Immature natural killer cell (primary cell): ENCODE results near the gene PINLYP. TPM values are rescaled to one million over a fixed set of nuclear protein-coding genes. Genes with fewer than 3 reads are reported as not detected.

Experiments used
- DNase-seq, 3 donors: peaks; one replicate each; pipeline ENCODE4 v3.0.0; 2022; ENCODE audit warnings: mixed read lengths in 1 of 3
- H3K27ac Mint-ChIP-seq, 6 donors: one replicate each; pipeline ENCODE4 v1.8.0; 2020; ENCODE audit warnings: mixed read lengths in 6 of 6, mild to moderate bottlenecking in 5 of 6, inconsistent platforms in 4 of 6, moderate library complexity in 3 of 6
- H3K27me3 Mint-ChIP-seq, 3 donors: one replicate each; pipeline ENCODE4 v1.8.0; 2020 to 2021; ENCODE audit warnings: low read depth in 3 of 3, mild to moderate bottlenecking in 3 of 3, mixed read lengths in 3 of 3, moderate library complexity in 3 of 3, inconsistent platforms in 1 of 3
- H3K36me3 Mint-ChIP-seq, 3 donors: one replicate each; pipeline ENCODE4 v1.8.0; 2020; ENCODE audit warnings: mixed read lengths in 3 of 3, inconsistent platforms in 2 of 3, mild to moderate bottlenecking in 2 of 3
- H3K4me1 Mint-ChIP-seq, 2 donors: one replicate each; pipeline ENCODE4 v1.8.0; 2020; ENCODE audit warnings: inconsistent platforms in 2 of 2, mild to moderate bottlenecking in 2 of 2, mixed read lengths in 2 of 2, moderate library complexity in 1 of 2
- H3K4me3 Mint-ChIP-seq, 5 donors: one replicate each; pipeline ENCODE4 v1.8.0; 2020; ENCODE audit warnings: mild to moderate bottlenecking in 5 of 5, mixed read lengths in 5 of 5, inconsistent platforms in 3 of 5, moderate library complexity in 3 of 5
- H3K9me3 Mint-ChIP-seq, 6 donors: one replicate each; pipeline ENCODE4 v1.8.0; 2020; ENCODE audit warnings: mild to moderate bottlenecking in 6 of 6, mixed read lengths in 6 of 6, inconsistent platforms in 4 of 6, moderate library complexity in 3 of 6
- polyA plus RNA-seq, 3 donors: library from polyadenylated mRNA; unstranded; fragments of 300-500 nt; fragmentation: Illumina TruSeq; gene quantifications; one replicate each; pipeline ENCODE4 v1.2.3, GENCODE V29; 2021

PINLYP gene
- polyA plus RNA-seq: 1 to 10 TPM in 1 of 3 donors, under 1 TPM in 1, not detected in 1; 0.61 to 3.9 TPM

DNA sequence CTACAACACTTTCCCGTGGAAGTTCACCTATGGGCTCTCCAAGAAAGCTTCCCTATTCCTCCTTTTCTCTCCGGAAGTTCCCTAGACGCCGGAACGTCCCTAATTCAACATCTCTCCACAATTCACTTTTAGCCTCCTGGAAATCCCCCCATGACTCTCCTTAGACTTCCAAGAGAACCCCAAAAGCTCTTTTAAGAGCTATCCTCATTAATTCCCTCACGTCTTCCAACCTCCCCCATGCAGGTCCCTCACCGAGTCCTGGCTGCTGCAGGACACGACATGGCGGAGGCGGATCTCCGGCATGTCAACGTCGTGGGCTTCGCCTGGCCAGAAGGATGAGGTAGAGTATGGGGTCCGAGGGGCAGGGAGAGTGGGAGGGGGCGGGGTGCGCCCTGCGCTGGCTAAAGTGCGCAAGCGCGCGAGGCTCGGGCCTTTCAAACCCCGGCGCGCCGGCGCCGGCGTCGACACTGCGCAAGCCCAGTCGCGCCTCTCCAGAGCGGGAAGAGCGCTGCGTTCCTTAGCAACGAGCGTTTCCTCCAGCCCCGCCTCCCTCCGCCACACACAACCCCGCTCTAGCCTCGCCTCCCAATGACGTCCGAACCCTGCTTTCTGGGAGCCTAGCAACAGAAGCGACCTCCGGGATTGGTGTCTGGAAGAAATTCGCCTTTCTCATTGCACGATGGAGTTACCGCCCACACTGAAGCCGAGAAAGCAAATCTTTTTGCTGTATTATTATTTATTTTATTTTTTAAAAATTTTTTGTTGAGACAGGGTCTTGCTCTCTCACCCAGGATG is at the start of gene PINLYP, which contains the start of gene XRCC1:
TSS of gene PINLYP (plus strand) at position 646 of the 795 bp plus-strand sequence. CDS start 1,391 bp downstream, outside the sequence.
TSS of gene XRCC1 (minus strand) at position 372 of the 795 bp plus-strand sequence. CDS start at position 303, 69 bp downstream.
- peaks cover 45 to 47% of the 10 kb centered on the region in 2 donors for H3K4me1 Mint-ChIP-seq
- peak within 1 kb of the TSS; percentile 96 to 97 (median 96) for H3K4me3 Mint-ChIP-seq
- H3K27me3 Mint-ChIP-seq: peaks cover 9 to 17% (median 15%) of the 10 kb centered on the region in 3 donors
- peaks cover 0 to 5% (median 0%) of the 10 kb centered on the region in 3 donors for H3K36me3 Mint-ChIP-seq
- H3K9me3 Mint-ChIP-seq: no peaks in the 10 kb centered on the region
- peak within 1 kb of the TSS; percentile 97 to 99 (median 98) for H3K27ac Mint-ChIP-seq
- peak; percentile 94 to 97 (median 96) for DNase-seq

DNA sequence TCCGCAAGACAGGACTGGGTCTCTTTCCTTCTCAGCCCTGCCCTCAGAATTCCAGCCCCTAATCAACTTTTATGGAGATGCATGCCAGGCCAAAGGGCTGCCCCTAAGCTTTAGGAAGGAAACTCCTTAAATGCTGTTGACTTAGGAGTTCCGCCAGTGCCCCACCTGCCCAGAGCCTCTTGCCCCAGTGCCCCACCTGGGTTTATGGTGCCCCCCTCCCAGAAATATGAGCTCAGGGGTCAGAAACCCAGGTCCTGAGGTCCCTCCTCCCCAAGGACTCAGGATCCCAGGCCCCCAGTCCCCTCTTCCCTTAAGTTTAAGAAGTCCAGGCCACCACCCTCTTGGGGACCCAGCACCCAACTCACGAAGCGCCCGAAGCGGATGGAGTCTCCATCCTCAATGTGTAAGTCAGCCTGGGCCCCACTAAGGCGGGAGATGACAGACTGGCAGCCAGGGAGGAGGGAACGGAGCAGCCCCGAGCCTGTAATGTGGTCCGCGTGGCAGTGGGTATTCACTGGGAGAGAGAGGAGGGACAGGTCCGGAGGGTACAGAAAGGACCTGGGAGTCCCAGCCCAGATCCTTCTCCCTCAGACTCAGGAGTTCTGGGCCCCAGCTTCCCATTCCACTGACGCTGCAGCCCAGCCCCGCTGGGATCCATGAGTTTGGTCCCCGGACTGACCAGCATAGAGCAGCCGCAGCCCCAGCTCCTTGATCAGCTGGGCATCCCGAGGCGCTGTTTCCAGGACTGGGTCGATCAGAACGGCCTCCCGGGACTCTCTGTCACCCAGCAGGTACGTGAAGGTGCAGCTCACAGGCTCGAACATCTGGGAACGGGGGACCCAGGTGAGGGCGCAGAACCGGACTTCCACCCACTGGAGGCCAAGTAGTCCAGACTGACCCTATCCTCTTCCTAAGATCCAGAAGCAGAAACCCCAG is 49.5 kb upstream of the PINLYP start:
- peak overlapping the region; percentile 54 to 94 (median 88) for H3K27ac Mint-ChIP-seq
- DNase-seq: peak in 1 of 3 donors; percentile 10

DNA sequence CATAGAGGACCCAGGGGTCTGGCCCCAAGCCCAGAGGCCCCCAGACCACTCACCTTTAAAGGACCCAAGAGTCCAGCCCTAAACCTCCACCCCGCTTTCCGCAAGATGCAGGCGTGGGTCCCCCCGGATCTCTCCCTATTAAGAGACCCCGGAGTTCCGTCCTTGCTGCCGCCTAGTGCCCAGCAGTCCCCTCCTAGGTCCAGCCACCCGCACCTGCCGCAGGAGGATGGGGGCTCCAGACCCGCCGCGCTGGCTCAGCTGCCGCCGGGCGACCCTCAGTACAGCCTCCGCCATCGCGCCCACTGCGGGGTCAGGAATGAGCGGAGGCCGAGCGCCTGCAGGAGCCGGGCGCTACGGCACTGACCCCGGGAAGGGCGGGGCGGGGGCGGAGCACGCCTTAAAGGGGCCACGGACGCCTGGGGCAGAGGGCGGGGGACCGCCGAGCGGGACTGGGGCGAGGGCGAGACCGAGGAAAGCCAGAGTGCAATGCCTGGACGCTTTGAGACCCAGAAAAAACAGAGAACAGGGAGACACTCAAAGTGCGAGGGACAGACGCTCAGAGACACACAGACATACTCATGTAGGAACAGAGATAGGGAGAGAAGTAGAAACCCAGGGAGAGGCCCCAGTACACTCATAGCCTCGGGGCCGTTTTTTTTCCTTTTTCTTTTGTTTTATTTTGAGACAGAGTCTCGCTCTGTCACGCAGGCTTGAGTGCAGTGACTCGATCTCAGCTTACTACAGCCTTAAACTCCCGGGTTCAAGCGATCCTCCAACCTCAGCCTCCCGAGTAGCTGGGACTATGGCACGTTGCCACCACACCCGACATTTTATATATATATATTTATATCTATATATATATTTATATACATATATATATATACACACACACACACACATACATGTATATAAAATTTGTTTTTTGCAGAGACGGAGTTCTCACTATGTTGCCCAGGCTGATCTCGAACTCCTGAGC is 48.4 kb upstream of the PINLYP start, which contains the start of gene ETHE1:
TSS of gene ETHE1 (minus strand) at position 318 of the 976 bp plus-strand sequence. CDS start at position 294, 24 bp downstream.
- DNase-seq: peak; percentile 66 to 69 (median 68)
- peaks cover 0 to 4% (median 3%) of the 10 kb centered on the region in 3 donors for H3K36me3 Mint-ChIP-seq
- peaks cover 0 to 2% (median 0%) of the 10 kb centered on the region in 3 donors for H3K27me3 Mint-ChIP-seq
- H3K4me3 Mint-ChIP-seq: peak within 1 kb of the TSS; percentile 72 to 93 (median 80)
- H3K4me1 Mint-ChIP-seq: peaks cover 29 to 48% of the 10 kb centered on the region in 2 donors
- H3K27ac Mint-ChIP-seq: peak within 1 kb of the TSS; percentile 54 to 94 (median 90)
- no peaks in the 10 kb centered on the region for H3K9me3 Mint-ChIP-seq

More for the DNA sequence above, 49.5 kb upstream of the PINLYP start:
- peaks cover 27 to 47% of the 10 kb centered on the region in 2 donors for H3K4me1 Mint-ChIP-seq
- peak overlapping the region; percentile 72 to 93 (median 80) for H3K4me3 Mint-ChIP-seq
- peaks cover 0 to 2% (median 0%) of the 10 kb centered on the region in 3 donors for H3K27me3 Mint-ChIP-seq
- H3K9me3 Mint-ChIP-seq: no peaks in the 10 kb centered on the region
- H3K36me3 Mint-ChIP-seq: peaks cover 0 to 4% (median 3%) of the 10 kb centered on the region in 3 donors

DNA sequence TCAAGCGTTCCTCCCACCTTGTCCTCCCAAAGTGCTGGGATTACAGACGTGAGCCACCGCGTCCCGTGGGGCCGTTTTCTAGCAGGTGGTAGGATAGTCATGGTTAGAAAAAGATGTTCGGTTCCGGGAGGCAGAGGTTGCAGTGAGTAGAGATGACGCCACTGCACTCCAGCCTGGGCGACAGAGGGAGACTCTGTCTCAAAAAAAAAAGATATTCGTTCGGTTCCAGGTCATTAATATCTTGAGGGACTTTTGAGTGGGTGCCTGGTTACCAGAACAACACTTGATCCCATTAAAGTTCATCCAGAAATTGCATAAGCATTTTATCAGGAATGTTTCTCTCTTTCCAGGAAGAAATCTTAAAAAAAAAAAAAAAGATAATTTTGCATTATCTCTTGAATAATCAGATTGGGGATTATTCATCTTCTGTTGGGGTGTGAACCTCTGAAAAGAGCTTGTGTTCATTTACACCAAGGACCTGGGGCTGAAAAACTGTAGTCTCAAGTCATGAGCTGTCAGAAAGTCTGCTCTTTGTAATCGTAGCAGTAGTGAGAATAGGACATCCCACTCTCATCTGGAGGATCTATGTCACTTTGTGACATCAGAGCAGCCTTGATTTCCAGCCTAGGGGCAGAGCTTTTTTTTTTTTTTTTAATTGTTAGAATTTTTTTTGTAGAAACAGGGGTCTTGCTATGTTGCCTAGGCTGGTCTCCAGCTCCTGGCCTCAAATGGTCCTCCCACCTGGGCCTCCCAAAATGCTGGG is 47.6 kb upstream of the PINLYP start:
- peaks cover 36 to 52% of the 10 kb centered on the region in 2 donors for H3K4me1 Mint-ChIP-seq
- H3K27me3 Mint-ChIP-seq: peaks cover 2 to 8% (median 7%) of the 10 kb centered on the region in 3 donors
- H3K4me3 Mint-ChIP-seq: peak overlapping the region in 2 of 5 donors; percentile 33 to 48
- DNase-seq: no peak
- H3K36me3 Mint-ChIP-seq: peaks cover 0 to under 1% (median 0%) of the 10 kb centered on the region in 3 donors
- H3K27ac Mint-ChIP-seq: peak overlapping the region in 1 of 6 donors; percentile 45
- no peaks in the 10 kb centered on the region for H3K9me3 Mint-ChIP-seq

DNA sequence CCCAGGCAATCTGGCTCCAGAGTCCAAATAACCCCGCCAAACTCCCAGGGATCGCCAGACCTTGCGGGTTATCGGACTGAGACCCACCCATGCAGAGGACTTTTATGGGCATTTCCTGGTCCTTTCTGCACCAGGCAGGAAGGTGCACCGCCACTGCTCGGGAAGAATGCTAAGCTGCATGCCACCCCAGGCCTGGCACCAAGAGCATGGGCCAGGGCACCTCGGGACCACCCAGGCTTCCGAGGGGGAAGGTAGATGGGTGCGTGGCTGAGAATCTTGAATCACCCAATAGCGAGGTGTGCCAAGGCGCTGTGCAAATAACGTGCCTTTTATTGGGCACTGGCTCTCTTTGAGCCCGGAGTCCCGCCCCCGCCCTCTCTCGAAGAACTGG is 43.0 kb upstream of the PINLYP start:
- Mint-ChIP-seq H3K27me3 (peaks cover 0 to 16% (median 7%) of the 10 kb centered on the region in 3 donors), H3K9me3 (no peaks in the 10 kb centered on the region), H3K27ac (peak overlapping the region; percentile 81 to 90 (median 88)), H3K36me3 (peaks cover 0 to 6% (median 0%) of the 10 kb centered on the region in 3 donors), H3K4me3 (peak overlapping the region; percentile 87 to 96 (median 94)), H3K4me1 (peaks cover 31 to 44% of the 10 kb centered on the region in 2 donors)
- no peak for DNase-seq

DNA sequence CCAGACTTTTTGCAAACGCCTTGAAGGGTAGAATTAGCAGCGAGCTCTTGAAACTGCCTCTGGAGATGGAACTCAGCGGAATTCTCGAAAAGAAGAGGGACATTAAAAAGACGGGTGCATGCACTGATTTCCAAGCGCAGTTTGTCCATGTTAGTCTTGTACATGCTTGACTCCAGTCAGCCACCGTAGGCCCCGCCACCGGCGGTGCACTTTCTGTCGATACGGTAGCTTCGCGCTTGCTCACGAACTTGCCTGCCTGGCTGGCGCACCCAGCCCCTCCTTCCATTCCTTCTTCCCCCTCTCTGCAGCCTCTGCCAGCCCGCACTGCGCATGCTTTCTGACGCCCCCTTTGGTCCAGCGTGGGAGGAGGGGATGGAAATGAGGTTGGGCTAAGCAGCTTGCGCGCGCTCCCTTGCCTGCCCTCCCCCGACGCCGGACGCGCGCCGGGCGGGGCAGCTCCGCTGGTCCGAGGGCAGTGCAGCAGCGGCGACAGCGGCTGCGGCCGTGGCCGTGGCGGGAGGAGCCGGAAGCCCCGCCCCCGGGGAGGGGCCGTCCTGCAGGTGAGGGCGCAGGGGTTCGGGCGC is 42.5 kb upstream of the PINLYP start, which contains the start of gene ZNF575:
TSS of gene ZNF575 (plus strand) at position 227 of the 584 bp plus-strand sequence. CDS start 1,235 bp downstream, outside the sequence.
- peak within 1 kb of the TSS; percentile 81 to 99 (median 97) for H3K27ac Mint-ChIP-seq
- H3K27me3 Mint-ChIP-seq: peaks cover 0 to 16% (median 7%) of the 10 kb centered on the region in 3 donors
- no peaks in the 10 kb centered on the region for H3K9me3 Mint-ChIP-seq
- H3K4me3 Mint-ChIP-seq: peak within 1 kb of the TSS; percentile 93 to 96 (median 95)
- peak; percentile 79 to 83 (median 82) for DNase-seq
- H3K4me1 Mint-ChIP-seq: peaks cover 31 to 39% of the 10 kb centered on the region in 2 donors
- H3K36me3 Mint-ChIP-seq: peaks cover 0 to 8% (median 0%) of the 10 kb centered on the region in 3 donors

DNA sequence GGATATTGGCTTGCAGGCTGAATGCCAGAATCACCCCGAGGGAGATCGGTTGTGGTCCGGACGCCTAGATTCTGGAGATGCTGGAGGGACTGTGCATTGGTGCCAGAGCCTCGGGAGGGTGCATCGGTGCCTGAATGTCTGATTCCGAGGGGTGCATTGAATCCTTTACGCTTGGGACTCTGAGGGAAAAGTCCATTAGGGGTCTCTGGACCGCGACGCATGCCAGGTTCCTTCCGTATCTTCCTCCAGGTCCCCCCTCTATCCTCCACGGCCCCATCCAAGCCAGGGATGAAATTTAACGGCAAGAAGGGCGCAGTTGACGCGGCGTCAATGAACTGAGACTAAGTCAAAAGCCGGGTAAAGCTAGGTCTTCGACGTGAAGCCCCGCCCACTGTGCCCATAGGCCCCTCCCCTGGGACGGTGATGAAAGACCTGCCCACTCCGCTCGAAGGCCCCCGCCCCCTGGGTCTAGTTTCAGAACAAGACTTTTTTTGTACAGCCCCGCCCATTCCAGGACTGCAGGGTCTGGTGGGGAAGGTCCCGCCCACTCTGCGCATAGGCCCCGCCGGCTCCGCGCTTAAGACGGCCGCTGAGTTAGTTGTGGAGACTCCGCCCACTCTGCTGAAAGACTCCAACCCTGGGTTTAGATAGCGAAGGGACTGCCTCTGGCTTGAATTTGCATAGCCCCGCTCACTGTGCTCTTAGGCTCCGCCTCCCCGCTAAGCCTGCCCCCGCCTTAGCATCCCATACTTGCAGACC is 41.9 kb upstream of the PINLYP start:
- Mint-ChIP-seq H3K27me3 (peaks cover 0 to 16% (median 7%) of the 10 kb centered on the region in 3 donors), H3K4me3 (peak overlapping the region; percentile 93 to 96 (median 95)), H3K4me1 (peaks cover 31 to 36% of the 10 kb centered on the region in 2 donors), H3K27ac (peak overlapping the region; percentile 81 to 99 (median 97)), H3K9me3 (no peaks in the 10 kb centered on the region), H3K36me3 (peaks cover 5 to 14% (median 5%) of the 10 kb centered on the region in 3 donors)
- DNase-seq: peak; percentile 92 to 96 (median 94)

DNA sequence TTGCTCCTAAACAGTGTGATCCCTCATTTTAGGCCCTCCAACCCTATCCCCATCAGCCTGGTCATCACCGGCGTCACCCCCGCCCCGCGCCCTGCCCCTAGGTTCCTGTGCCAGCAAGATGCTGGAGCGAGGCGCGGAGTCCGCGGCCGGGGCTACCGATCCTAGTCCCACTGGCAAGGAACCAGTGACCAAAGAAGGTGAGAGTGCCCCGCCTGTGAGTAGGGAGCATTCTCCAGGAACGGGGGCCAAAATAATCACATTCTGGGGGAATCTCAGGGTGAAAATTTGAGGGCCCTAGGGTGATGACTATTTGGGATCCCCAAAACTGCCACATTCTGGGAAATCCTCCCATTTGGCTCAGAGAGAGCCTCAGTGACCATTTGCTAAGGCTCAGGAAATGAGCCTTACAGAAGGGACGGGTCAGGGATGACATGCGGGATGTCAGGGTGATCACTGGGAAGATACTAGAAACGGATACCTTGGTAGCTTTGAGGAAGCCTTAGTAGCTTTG is 41.2 kb upstream of the PINLYP start:
- H3K27ac Mint-ChIP-seq: peak overlapping the region; percentile 81 to 99 (median 97)
- no peaks in the 10 kb centered on the region for H3K9me3 Mint-ChIP-seq
- H3K4me3 Mint-ChIP-seq: peak overlapping the region; percentile 93 to 96 (median 95)
- no peak for DNase-seq
- H3K27me3 Mint-ChIP-seq: peaks cover 0 to 16% (median 7%) of the 10 kb centered on the region in 3 donors
- peaks cover 11 to 20% (median 11%) of the 10 kb centered on the region in 3 donors for H3K36me3 Mint-ChIP-seq
- peaks cover 31 to 36% of the 10 kb centered on the region in 2 donors for H3K4me1 Mint-ChIP-seq

DNA sequence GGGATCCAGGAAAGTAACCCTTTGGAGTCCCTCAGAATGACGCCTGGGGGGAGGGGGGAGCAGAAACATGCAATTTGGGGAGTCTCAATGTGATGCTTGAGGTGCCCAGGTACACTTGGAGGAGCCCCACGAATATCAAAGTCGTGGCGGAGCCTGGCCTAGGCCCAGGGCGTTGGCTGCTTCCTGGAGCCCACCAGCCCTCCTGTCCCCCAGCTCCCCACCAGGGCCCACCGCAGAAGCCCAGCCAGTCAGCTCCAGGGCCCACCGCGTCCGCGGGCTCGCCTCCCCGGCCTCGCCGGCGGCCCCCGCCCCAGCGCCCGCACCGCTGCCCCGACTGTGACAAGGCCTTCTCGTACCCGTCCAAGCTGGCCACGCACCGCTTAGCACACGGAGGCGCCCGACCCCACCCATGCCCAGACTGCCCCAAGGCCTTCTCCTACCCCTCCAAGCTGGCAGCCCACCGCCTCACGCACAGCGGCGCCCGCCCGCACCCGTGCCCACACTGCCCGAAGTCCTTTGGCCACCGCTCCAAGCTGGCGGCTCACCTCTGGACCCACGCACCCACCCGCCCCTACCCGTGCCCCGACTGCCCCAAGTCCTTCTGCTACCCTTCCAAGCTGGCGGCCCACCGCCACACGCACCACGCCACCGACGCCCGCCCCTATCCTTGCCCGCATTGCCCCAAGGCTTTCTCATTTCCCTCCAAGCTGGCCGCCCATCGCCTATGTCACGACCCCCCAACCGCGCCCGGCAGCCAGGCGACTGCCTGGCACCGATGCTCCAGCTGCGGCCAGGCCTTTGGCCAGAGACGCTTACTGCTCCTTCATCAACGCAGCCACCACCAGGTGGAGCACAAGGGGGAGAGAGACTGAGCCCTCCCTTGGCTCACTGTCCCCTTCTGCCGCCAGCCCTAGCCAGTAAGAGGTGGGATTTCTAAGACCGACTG is 40.5 kb upstream of the PINLYP start:
- Mint-ChIP-seq H3K36me3 (peaks cover 12 to 24% (median 14%) of the 10 kb centered on the region in 3 donors), H3K27me3 (peaks cover 0 to 16% (median 7%) of the 10 kb centered on the region in 3 donors), H3K4me3 (peak overlapping the region in 4 of 5 donors; percentile 25 to 50 (median 42)), H3K4me1 (peaks cover 31 to 36% of the 10 kb centered on the region in 2 donors), H3K27ac (peak overlapping the region; percentile 53 to 99 (median 74)), H3K9me3 (no peaks in the 10 kb centered on the region)
- DNase-seq: peak in 1 of 3 donors; percentile 35
